GM18520 (cell line): ENCODE data around the gene CARD10.

Experiments used
- ATAC-seq: cut with Tn5 transposase; IDR thresholded peaks from one replicate; pipeline ENCODE4 v1.9.1; 2021; ENCODE audit not compliant: unreplicated experiment

CARD10 gene

GRCh38 chr22:37519268-37520195 lies at the start of gene CARD10:
Gene CARD10, minus strand, starts transcription at chr22:37519415. Its CDS starts 215 bp downstream, at chr22:37519200.
- no peak for ATAC-seq

GRCh38 chr22:37568448-37569008 lies 49.3 kb upstream of the CARD10 start:
- no peak for ATAC-seq

GRCh38 chr22:37568012-37568411 lies 48.8 kb upstream of the CARD10 start:
- ATAC-seq, result no peak

- ATAC-seq, result no peak
These were observed 47.9 kb upstream of the CARD10 start for GRCh38 chr22:37566903-37567798.

- ATAC-seq, result no peak
These were observed 47.2 kb upstream of the CARD10 start for GRCh38 chr22:37566329-37566837.

GRCh38 chr22:37565830-37566229 lies 46.6 kb upstream of the CARD10 start:
- no peak for ATAC-seq

GRCh38 chr22:37564111-37564711 lies 45.0 kb upstream of the CARD10 start:
- ATAC-seq, result no peak

GRCh38 chr22:37563153-37564081 lies 44.2 kb upstream of the CARD10 start:
- ATAC-seq, result no peak

GRCh38 chr22:37562049-37562875 lies 43.0 kb upstream of the CARD10 start:
- no peak for ATAC-seq

GRCh38 chr22:37561212-37562048 lies 42.2 kb upstream of the CARD10 start:
- ATAC-seq, result no peak

- no peak for ATAC-seq
These were observed 41.5 kb upstream of the CARD10 start for GRCh38 chr22:37560608-37561211.

- no peak for ATAC-seq
These were observed 40.8 kb upstream of the CARD10 start, which contains the start of gene CDC42EP1 for GRCh38 chr22:37559901-37560607. Gene CDC42EP1, plus strand, starts transcription at chr22:37560480. Its CDS starts 5,870 bp downstream, at chr22:37566350.

- no peak for ATAC-seq
These were observed 40.3 kb upstream of the CARD10 start for GRCh38 chr22:37559521-37559900.

GRCh38 chr22:37558815-37559214 lies 39.6 kb upstream of the CARD10 start:
- ATAC-seq, result no peak

- no peak for ATAC-seq
These were observed 38.2 kb upstream of the CARD10 start for GRCh38 chr22:37557321-37558001.

- ATAC-seq, result no peak
These were observed 37.5 kb upstream of the CARD10 start for GRCh38 chr22:37556710-37557109.
